Left ventricle myocardium inferior (tissue), 1 donor: ENCODE measurements around the gene IGSF9B. TPM values are rescaled to one million over a fixed set of nuclear protein-coding genes. Genes with fewer than 3 reads are reported as not detected.
A peak's percentile ranks its signal among the peaks of the same experiment; 100 is the strongest.

Experiments
- DNase-seq: peaks from one replicate; pipeline ENCODE4 v3.0.0-alpha.2; 2020
- H3K27ac ChIP-seq: fragments of 200-600 bp; replicated peaks from 2 replicates; pipeline ENCODE4 v1.8.0; 2021
- H3K27me3 ChIP-seq: fragments of 200-600 bp; 2 replicates; pipeline ENCODE4 v1.8.0; 2021; ENCODE audit warnings: low read depth
- H3K36me3 ChIP-seq: fragments of 200-600 bp; 2 replicates; pipeline ENCODE4 v1.8.0; 2021
- H3K4me1 ChIP-seq: fragments of 200-600 bp; 2 replicates; pipeline ENCODE4 v1.8.0; 2021
- H3K4me3 ChIP-seq: fragments of 200-600 bp; 2 replicates; pipeline ENCODE4 v1.8.0; 2021; ENCODE audit warnings: mild to moderate bottlenecking, moderate library complexity
- H3K9me3 ChIP-seq: fragments of 200-600 bp; replicated peaks from 2 replicates; pipeline ENCODE4 v1.8.0; 2021
- CTCF ChIP-seq: fragments of 200-600 bp; IDR thresholded peaks from 2 replicates; pipeline ENCODE4 v1.8.0; 2021; ENCODE audit warnings: antibody characterized with exemption, mild to moderate bottlenecking, borderline replicate concordance
- intact Hi-C: fragments of 100-400 bp; cut with micrococcal nuclease; formaldehyde crosslinking; loops from one replicate; pipeline ENCODE4 v1.11.0; 2022
- total RNA-seq: library from RNA; stranded (reverse); fragmentation: NEBNext Ultra II Directional; extraction: Animal tissue kit (Norgen Biotek cat#: 25700); gene quantifications from one replicate; pipeline ENCODE4 v1.2.1, GENCODE V29; 2021
- donor health status: DM: no; HTN: yes; CAD: no; lungs with severe emphysema.

The IGSF9B gene
- total RNA-seq, 1 donor from 2014 or later, result 44.1 TPM

- H3K36me3 ChIP-seq, result peaks cover 60% of the 10 kb centered on the region
- TF ChIP-seq CTCF, result no peak
- DNase-seq, result no peak
- no peak overlapping the region for H3K4me3 ChIP-seq
- no peaks in the 10 kb centered on the region for H3K27me3 ChIP-seq
- H3K27ac ChIP-seq, result no peak overlapping the region
- H3K9me3 ChIP-seq, result no peaks in the 10 kb centered on the region
- H3K4me1 ChIP-seq, result peaks cover 34% of the 10 kb centered on the region
- intact Hi-C loops, result no loop called here
These were observed 26.6 kb downstream of the IGSF9B start for GRCh38 chr11:133930053-133930766.

GRCh38 chr11:133929401-133930052 lies 27.2 kb downstream of the IGSF9B start:
- H3K9me3 ChIP-seq, result no peaks in the 10 kb centered on the region
- no peak for TF ChIP-seq CTCF
- intact Hi-C loops, result loop anchor here (10.0 kb wide), 1 partner anchor 205 kb away; no protein-coding TSS in a partner anchor
- no peak for DNase-seq
- peaks cover 65% of the 10 kb centered on the region for H3K36me3 ChIP-seq
- no peaks in the 10 kb centered on the region for H3K27me3 ChIP-seq
- H3K4me1 ChIP-seq, result peaks cover 28% of the 10 kb centered on the region
- H3K4me3 ChIP-seq, result no peak overlapping the region
- H3K27ac ChIP-seq, result no peak overlapping the region

- DNase-seq, result no peak
- Histone ChIP-seq H3K9me3 (no peaks in the 10 kb centered on the region), H3K36me3 (peaks cover 67% of the 10 kb centered on the region), H3K27me3 (no peaks in the 10 kb centered on the region), H3K27ac (no peak overlapping the region), H3K4me3 (no peak overlapping the region), H3K4me1 (peaks cover 19% of the 10 kb centered on the region)
- intact Hi-C loops, result loop anchor here (10.0 kb wide), 1 partner anchor 206 kb away; no protein-coding TSS in a partner anchor
- no peak for TF ChIP-seq CTCF
These were observed 28.1 kb downstream of the IGSF9B start for GRCh38 chr11:133928628-133929059.

- peaks cover 73% of the 10 kb centered on the region for H3K36me3 ChIP-seq
- H3K4me3 ChIP-seq, result peak overlapping the region; percentile 30
These were observed 28.8 kb downstream of the IGSF9B start for GRCh38 chr11:133927690-133928627.

More at GRCh38 chr11:133927690-133928627, 28.8 kb downstream of the IGSF9B start:
- DNase-seq, result peak; percentile 59
- peak; percentile 92 for TF ChIP-seq CTCF
- intact Hi-C loops, result loop anchor here (10.0 kb wide), 1 partner anchor 207 kb away; no protein-coding TSS in a partner anchor
- Histone ChIP-seq H3K9me3 (no peaks in the 10 kb centered on the region), H3K27me3 (no peaks in the 10 kb centered on the region), H3K27ac (no peak overlapping the region), H3K4me1 (peaks cover 17% of the 10 kb centered on the region)
